ENCODE measurements around the gene FABP3. TPM values are rescaled to one million over a fixed set of nuclear protein-coding genes. Genes with fewer than 3 reads are reported as not detected.

The FABP3 gene
- total and polyA plus RNA-seq, 2 of the 13 experiments (the other 11 are each of a cell fraction or from before 2014, with no cell fraction given): 0.21 to 0.24 TPM

DNA sequence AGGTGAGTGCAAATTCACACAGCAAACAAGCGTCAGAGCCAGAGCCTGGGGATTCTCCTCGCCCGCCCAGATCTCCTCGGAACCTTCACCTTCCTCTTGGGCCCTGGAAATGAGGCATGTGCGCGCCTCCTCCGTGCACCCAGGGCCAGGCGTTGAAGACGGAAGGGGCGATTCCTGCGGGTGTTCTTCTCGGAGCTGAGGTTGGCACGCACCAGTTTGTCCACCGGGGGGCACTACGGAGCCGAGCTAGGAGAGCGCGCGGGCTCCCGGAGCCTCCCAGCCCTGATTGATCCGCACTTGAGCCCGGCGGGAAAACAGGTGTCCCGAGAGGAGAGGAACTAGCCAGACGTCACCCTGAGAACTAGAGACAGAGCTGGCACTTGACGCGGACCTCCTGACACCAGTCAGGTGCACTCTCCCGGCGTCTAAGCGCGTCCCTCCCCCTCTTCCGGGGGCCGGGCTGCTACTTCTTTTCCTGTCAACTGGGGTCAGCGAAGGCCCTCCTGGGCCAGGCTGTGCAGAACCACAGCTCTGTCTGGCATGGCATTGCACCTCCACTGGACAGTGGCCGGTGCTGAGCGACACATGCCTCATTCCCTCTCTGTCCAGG is 21.8 kb upstream of the FABP3 start (continued):
- TF ChIP-seq KDM2A (CRISPR knock-in tag; IDR thresholded peaks at IDR 0.05; ENCODE audit: borderline replicate concordance, low read depth): peak; percentile 79
- TF ChIP-seq, protein P1, sequence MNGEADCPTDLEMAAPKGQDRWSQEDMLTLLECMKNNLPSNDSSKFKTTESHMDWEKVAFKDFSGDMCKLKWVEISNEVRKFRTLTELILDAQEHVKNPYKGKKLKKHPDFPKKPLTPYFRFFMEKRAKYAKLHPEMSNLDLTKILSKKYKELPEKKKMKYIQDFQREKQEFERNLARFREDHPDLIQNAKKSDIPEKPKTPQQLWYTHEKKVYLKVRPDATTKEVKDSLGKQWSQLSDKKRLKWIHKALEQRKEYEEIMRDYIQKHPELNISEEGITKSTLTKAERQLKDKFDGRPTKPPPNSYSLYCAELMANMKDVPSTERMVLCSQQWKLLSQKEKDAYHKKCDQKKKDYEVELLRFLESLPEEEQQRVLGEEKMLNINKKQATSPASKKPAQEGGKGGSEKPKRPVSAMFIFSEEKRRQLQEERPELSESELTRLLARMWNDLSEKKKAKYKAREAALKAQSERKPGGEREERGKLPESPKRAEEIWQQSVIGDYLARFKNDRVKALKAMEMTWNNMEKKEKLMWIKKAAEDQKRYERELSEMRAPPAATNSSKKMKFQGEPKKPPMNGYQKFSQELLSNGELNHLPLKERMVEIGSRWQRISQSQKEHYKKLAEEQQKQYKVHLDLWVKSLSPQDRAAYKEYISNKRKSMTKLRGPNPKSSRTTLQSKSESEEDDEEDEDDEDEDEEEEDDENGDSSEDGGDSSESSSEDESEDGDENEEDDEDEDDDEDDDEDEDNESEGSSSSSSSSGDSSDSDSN (CRISPR knock-in tag; IDR thresholded peaks at IDR 0.05): no peak
- peak; percentile 57; the same call in 1 of the 2 replicates for TF ChIP-seq MEIS2 (CRISPR knock-in tag; IDR thresholded peaks at IDR 0.05)
- no peak for TF ChIP-seq ZMYM2 (CRISPR knock-in tag; IDR thresholded peaks at IDR 0.05)
- 0 out of 2 replicates have a peak, but pooled peaks have one; percentile 40 for TF ChIP-seq ZMYM3 (CRISPR knock-in tag; IDR thresholded peaks at IDR 0.05)
- TF ChIP-seq HES4 (CRISPR knock-in tag; IDR thresholded peaks at IDR 0.05; ENCODE audit: borderline replicate concordance): peak; percentile 75; the same call in 1 of the 2 replicates
- TF ChIP-seq, protein P2, sequence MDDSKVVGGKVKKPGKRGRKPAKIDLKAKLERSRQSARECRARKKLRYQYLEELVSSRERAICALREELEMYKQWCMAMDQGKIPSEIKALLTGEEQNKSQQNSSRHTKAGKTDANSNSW (CRISPR knock-in tag; IDR thresholded peaks at IDR 0.05; ENCODE audit: borderline replicate concordance): 0 out of 2 replicates have a peak, but pooled peaks have one; percentile 40
- TF ChIP-seq MED1 (CRISPR knock-in tag; IDR thresholded peaks at IDR 0.05): peak; percentile 29; the same call in 1 of the 2 replicates
- no peak for TF ChIP-seq ZNF138 (CRISPR knock-in tag; IDR thresholded peaks at IDR 0.05; ENCODE audit: low read depth)
- no peak for TF ChIP-seq TBL1XR1 (IDR thresholded peaks at IDR 0.05; ENCODE audit: borderline replicate concordance, low read length, partially characterized antibody)
- TF ChIP-seq ZNF567 (CRISPR knock-in tag; IDR thresholded peaks at IDR 0.05; ENCODE audit: borderline replicate concordance): no peak
- TF ChIP-seq, protein P3, sequence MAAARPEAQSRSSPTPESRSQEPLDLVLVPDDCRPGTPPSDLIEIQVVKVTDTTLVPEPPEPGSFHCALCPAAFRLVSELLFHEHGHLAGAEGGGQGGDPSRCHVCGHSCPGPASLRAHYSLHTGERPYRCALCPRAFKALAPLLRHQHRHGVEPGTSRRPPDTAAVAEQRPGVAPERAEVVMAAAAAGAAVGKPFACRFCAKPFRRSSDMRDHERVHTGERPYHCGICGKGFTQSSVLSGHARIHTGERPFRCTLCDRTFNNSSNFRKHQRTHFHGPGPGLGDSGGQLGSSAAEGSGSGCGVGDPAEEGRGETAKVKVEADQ (CRISPR knock-in tag; IDR thresholded peaks at IDR 0.05; ENCODE audit: borderline replicate concordance): peak; percentile 70; the same call in 1 of the 2 replicates
- TF ChIP-seq SP4 (CRISPR knock-in tag; IDR thresholded peaks at IDR 0.05): peak; percentile 44; the same call in 1 of the 2 replicates
- TF ChIP-seq REPIN1 (CRISPR knock-in tag; IDR thresholded peaks at IDR 0.05; ENCODE audit: borderline replicate concordance, low read depth): no peak
- no peak for TF ChIP-seq SNAI1 (CRISPR knock-in tag; IDR thresholded peaks at IDR 0.05; ENCODE audit: borderline replicate concordance)
- no peak for TF ChIP-seq ZNF335 (CRISPR knock-in tag; IDR thresholded peaks at IDR 0.05)
- peak; percentile 40; the same call in 1 of the 2 replicates for TF ChIP-seq GFI1 (CRISPR knock-in tag; IDR thresholded peaks at IDR 0.05; ENCODE audit: borderline replicate concordance)
- TF ChIP-seq ZNF792 (CRISPR knock-in tag; IDR thresholded peaks at IDR 0.05): no peak
- TF ChIP-seq, protein P4, sequence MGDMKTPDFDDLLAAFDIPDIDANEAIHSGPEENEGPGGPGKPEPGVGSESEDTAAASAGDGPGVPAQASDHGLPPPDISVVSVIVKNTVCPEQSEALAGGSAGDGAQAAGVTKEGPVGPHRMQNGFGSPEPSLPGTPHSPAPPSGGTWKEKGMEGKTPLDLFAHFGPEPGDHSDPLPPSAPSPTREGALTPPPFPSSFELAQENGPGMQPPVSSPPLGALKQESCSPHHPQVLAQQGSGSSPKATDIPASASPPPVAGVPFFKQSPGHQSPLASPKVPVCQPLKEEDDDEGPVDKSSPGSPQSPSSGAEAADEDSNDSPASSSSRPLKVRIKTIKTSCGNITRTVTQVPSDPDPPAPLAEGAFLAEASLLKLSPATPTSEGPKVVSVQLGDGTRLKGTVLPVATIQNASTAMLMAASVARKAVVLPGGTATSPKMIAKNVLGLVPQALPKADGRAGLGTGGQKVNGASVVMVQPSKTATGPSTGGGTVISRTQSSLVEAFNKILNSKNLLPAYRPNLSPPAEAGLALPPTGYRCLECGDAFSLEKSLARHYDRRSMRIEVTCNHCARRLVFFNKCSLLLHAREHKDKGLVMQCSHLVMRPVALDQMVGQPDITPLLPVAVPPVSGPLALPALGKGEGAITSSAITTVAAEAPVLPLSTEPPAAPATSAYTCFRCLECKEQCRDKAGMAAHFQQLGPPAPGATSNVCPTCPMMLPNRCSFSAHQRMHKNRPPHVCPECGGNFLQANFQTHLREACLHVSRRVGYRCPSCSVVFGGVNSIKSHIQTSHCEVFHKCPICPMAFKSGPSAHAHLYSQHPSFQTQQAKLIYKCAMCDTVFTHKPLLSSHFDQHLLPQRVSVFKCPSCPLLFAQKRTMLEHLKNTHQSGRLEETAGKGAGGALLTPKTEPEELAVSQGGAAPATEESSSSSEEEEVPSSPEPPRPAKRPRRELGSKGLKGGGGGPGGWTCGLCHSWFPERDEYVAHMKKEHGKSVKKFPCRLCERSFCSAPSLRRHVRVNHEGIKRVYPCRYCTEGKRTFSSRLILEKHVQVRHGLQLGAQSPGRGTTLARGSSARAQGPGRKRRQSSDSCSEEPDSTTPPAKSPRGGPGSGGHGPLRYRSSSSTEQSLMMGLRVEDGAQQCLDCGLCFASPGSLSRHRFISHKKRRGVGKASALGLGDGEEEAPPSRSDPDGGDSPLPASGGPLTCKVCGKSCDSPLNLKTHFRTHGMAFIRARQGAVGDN (CRISPR knock-in tag; IDR thresholded peaks at IDR 0.05): peak; percentile 96
- 0 out of 2 replicates have a peak, but pooled peaks have one; percentile 50 for TF ChIP-seq KDM3A (CRISPR knock-in tag; IDR thresholded peaks at IDR 0.05; ENCODE audit: low read depth)
- peak; percentile 15; the same call in 1 of the 2 replicates for TF ChIP-seq ZMYM4 (CRISPR knock-in tag; IDR thresholded peaks at IDR 0.05)
- no peak for TF ChIP-seq FLYWCH1 (CRISPR knock-in tag; IDR thresholded peaks at IDR 0.05)
- peak; percentile 38; the same call in 1 of the 3 replicates for TF ChIP-seq MXI1 (IDR thresholded peaks at IDR 0.05; ENCODE audit: borderline replicate concordance, low read depth, low read length)
